ENCODE measurements around the gene SLC9A9. TPM values are rescaled to one million over a fixed set of nuclear protein-coding genes. Genes with fewer than 3 reads are reported as not detected.

The SLC9A9 gene
- total and polyA plus RNA-seq, 9 of the 15 experiments (the other 6 are each of a cell fraction or from before 2014, with no cell fraction given) = 0.03 to 0.13 TPM; not detected in 7

DNA sequence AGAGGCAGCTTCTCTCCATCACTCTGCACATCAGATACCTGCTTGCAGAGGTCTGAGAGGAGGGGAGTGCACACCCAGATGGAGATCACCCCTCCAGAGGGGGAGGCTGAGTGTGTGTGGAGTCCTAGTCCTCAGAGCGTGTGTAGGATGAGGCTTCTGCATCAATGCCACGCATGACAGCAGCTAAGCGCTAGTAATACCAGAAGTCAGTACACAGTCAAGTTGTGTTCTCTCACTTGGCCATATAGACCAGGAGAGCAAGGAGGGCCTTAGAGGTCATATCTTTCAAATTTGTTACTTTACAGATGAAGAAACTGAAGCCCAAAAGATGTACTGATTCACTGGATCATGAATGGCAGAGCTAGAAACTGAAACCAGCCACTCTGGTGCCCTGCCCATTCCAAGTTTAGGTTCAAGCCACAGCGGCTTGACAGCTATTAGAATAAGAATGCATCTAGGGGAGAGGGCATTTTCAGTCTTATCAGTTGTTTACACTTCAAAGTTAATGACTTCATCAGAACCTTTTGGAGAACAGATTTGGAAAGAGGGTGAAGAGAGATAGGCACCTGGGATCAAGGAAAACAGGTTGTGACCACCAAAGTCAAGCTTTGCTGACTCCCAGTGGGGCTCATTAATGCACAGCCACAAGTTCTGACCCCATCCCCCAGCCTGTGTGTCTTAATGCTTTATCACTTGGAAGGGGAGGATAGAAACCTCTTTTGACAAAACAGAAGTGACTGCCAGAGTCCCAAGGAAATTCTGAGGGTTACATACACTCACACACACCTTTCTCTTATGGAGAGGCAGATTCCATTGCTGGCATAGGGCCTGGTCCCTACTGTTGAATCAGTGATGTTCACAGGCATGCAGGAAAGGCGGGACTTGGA is 418.4 kb downstream of the SLC9A9 start (continued):
- TF ChIP-seq, protein P1, sequence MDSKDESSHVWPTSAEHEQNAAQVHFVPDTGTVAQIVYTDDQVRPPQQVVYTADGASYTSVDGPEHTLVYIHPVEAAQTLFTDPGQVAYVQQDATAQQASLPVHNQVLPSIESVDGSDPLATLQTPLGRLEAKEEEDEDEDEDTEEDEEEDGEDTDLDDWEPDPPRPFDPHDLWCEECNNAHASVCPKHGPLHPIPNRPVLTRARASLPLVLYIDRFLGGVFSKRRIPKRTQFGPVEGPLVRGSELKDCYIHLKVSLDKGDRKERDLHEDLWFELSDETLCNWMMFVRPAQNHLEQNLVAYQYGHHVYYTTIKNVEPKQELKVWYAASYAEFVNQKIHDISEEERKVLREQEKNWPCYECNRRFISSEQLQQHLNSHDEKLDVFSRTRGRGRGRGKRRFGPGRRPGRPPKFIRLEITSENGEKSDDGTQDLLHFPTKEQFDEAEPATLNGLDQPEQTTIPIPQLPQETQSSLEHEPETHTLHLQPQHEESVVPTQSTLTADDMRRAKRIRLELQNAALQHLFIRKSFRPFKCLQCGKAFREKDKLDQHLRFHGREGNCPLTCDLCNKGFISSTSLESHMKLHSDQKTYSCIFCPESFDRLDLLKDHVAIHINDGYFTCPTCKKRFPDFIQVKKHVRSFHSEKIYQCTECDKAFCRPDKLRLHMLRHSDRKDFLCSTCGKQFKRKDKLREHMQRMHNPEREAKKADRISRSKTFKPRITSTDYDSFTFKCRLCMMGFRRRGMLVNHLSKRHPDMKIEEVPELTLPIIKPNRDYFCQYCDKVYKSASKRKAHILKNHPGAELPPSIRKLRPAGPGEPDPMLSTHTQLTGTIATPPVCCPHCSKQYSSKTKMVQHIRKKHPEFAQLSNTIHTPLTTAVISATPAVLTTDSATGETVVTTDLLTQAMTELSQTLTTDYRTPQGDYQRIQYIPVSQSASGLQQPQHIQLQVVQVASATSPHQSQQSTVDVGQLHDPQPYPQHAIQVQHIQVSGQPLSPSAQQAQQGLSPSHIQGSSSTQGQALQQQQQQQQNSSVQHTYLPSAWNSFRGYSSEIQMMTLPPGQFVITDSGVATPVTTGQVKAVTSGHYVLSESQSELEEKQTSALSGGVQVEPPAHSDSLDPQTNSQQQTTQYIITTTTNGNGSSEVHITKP (IDR thresholded peaks at IDR 0.05; ENCODE audit: partially characterized antibody) = no peak
- TF ChIP-seq CBFA2T3 (IDR thresholded peaks at IDR 0.05) = peak; percentile 69
- no peak for TF ChIP-seq TCF7L2 (IDR thresholded peaks at IDR 0.05; ENCODE audit: low read depth, low read length)
- TF ChIP-seq SOX6 (IDR thresholded peaks at IDR 0.05) = no peak
- no peak for TF ChIP-seq SAFB2 (IDR thresholded peaks at IDR 0.05; ENCODE audit: borderline replicate concordance, low read depth, low read length, severe bottlenecking)
- TF ChIP-seq ATF7 (IDR thresholded peaks at IDR 0.05) = 0 out of 2 replicates have a peak, but pooled peaks have one; percentile 34
- no peak for TF ChIP-seq ZFP36 (IDR thresholded peaks at IDR 0.05; ENCODE audit: low read depth, low read length, partially characterized antibody)
- TF ChIP-seq HNRNPL (IDR thresholded peaks at IDR 0.05; ENCODE audit: low read depth, low read length) = no peak
- no peak for TF ChIP-seq ZNF347 (CRISPR knock-in tag; IDR thresholded peaks at IDR 0.05; ENCODE audit: low read depth)
- TF ChIP-seq, protein P2, sequence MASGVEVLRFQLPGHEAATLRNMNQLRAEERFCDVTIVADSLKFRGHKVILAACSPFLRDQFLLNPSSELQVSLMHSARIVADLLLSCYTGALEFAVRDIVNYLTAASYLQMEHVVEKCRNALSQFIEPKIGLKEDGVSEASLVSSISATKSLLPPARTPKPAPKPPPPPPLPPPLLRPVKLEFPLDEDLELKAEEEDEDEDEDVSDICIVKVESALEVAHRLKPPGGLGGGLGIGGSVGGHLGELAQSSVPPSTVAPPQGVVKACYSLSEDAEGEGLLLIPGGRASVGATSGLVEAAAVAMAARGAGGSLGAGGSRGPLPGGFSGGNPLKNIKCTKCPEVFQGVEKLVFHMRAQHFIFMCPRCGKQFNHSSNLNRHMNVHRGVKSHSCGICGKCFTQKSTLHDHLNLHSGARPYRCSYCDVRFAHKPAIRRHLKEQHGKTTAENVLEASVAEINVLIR (CRISPR knock-in tag; IDR thresholded peaks at IDR 0.05) = no peak
- peak in 1 of 2 experiments; percentile 33; a peak in 1 of 4 replicates for TF ChIP-seq KDM1A (IDR thresholded peaks at IDR 0.05)
- TF ChIP-seq ZNF507 (tag; conservative IDR thresholded peaks at IDR 0.05) = no peak
- TF ChIP-seq, protein P3, sequence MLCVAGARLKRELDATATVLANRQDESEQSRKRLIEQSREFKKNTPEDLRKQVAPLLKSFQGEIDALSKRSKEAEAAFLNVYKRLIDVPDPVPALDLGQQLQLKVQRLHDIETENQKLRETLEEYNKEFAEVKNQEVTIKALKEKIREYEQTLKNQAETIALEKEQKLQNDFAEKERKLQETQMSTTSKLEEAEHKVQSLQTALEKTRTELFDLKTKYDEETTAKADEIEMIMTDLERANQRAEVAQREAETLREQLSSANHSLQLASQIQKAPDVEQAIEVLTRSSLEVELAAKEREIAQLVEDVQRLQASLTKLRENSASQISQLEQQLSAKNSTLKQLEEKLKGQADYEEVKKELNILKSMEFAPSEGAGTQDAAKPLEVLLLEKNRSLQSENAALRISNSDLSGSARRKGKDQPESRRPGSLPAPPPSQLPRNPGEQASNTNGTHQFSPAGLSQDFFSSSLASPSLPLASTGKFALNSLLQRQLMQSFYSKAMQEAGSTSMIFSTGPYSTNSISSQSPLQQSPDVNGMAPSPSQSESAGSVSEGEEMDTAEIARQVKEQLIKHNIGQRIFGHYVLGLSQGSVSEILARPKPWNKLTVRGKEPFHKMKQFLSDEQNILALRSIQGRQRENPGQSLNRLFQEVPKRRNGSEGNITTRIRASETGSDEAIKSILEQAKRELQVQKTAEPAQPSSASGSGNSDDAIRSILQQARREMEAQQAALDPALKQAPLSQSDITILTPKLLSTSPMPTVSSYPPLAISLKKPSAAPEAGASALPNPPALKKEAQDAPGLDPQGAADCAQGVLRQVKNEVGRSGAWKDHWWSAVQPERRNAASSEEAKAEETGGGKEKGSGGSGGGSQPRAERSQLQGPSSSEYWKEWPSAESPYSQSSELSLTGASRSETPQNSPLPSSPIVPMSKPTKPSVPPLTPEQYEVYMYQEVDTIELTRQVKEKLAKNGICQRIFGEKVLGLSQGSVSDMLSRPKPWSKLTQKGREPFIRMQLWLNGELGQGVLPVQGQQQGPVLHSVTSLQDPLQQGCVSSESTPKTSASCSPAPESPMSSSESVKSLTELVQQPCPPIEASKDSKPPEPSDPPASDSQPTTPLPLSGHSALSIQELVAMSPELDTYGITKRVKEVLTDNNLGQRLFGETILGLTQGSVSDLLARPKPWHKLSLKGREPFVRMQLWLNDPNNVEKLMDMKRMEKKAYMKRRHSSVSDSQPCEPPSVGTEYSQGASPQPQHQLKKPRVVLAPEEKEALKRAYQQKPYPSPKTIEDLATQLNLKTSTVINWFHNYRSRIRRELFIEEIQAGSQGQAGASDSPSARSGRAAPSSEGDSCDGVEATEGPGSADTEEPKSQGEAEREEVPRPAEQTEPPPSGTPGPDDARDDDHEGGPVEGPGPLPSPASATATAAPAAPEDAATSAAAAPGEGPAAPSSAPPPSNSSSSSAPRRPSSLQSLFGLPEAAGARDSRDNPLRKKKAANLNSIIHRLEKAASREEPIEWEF (CRISPR knock-in tag; IDR thresholded peaks at IDR 0.05) = no peak
- no peak for TF ChIP-seq MTA2 (IDR thresholded peaks at IDR 0.05; ENCODE audit: low read depth)
- TF ChIP-seq, protein P4, sequence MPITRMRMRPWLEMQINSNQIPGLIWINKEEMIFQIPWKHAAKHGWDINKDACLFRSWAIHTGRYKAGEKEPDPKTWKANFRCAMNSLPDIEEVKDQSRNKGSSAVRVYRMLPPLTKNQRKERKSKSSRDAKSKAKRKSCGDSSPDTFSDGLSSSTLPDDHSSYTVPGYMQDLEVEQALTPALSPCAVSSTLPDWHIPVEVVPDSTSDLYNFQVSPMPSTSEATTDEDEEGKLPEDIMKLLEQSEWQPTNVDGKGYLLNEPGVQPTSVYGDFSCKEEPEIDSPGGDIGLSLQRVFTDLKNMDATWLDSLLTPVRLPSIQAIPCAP (CRISPR knock-in tag; IDR thresholded peaks at IDR 0.05; ENCODE audit: borderline replicate concordance) = no peak
- TF ChIP-seq HCFC1 (IDR thresholded peaks at IDR 0.05; ENCODE audit: low read depth, low read length) = no peak
- peak; percentile 52 for TF ChIP-seq CBFA2T2 (conservative IDR thresholded peaks at IDR 0.05)
